ENCODE data around the gene CAMKMT. TPM values are rescaled to one million over a fixed set of nuclear protein-coding genes. Genes with fewer than 3 reads are reported as not detected.

Gene CAMKMT
- total and polyA plus RNA-seq, 8 donors, result 1.4 to 27.4 (median 6.2) TPM

- intact Hi-C loops (cut with DNase I; ENCODE audit: low total_unique reads), result no loop called here
- WGBS, 5 donors, result 78 to 95% (median 83%) methylated on average over 3 of the region's 3 CpGs
- H3K27ac ChIP-seq, result no peak overlapping the region
- H3K9me3 ChIP-seq, result no peaks in the 10 kb centered on the region
- H3K4me3 ChIP-seq, result no peak overlapping the region
- H3K27me3 ChIP-seq, result no peaks in the 10 kb centered on the region
- no peaks in the 10 kb centered on the region for H3K36me3 ChIP-seq
- no peaks in the 10 kb centered on the region for H3K4me1 ChIP-seq
- peak in 1 of 2 donors; percentile 31 for DNase-seq
- TF ChIP-seq POLR2AphosphoS5 (IDR thresholded peaks at IDR 0.05) (no peak), POLR2A (IDR thresholded peaks at IDR 0.05) (no peak), EP300 (IDR thresholded peaks at IDR 0.05) (no peak), CTCF (IDR thresholded peaks at IDR 0.05) (no peak)
These were observed 353.9 kb downstream of the CAMKMT start for GRCh38 chr2:44715671-44716081.

GRCh38 chr2:44716131-44716530, 354.4 kb downstream of the CAMKMT start:
- intact Hi-C loops (cut with DNase I; ENCODE audit: low total_unique reads), result no loop called here
- Histone ChIP-seq H3K4me3 (no peak overlapping the region), H3K9me3 (no peaks in the 10 kb centered on the region), H3K27ac (no peak overlapping the region), H3K36me3 (no peaks in the 10 kb centered on the region), H3K27me3 (no peaks in the 10 kb centered on the region), H3K4me1 (no peaks in the 10 kb centered on the region)
- no peak for DNase-seq
- TF ChIP-seq CTCF (IDR thresholded peaks at IDR 0.05) (no peak), EP300 (IDR thresholded peaks at IDR 0.05) (no peak), POLR2A (IDR thresholded peaks at IDR 0.05) (no peak), POLR2AphosphoS5 (IDR thresholded peaks at IDR 0.05) (no peak)
- 87 to 93% (median 91%) methylated on average over 3 of the region's 3 CpGs for WGBS, 5 donors

- Histone ChIP-seq H3K36me3 (no peaks in the 10 kb centered on the region), H3K9me3 (no peaks in the 10 kb centered on the region), H3K27ac (no peak overlapping the region), H3K4me1 (no peaks in the 10 kb centered on the region), H3K4me3 (no peak overlapping the region), H3K27me3 (no peaks in the 10 kb centered on the region)
- WGBS, 5 donors, result 93 to 98% (median 96%) methylated on average over 3 of the region's 3 CpGs
- DNase-seq, result no peak
- intact Hi-C loops (cut with DNase I; ENCODE audit: low total_unique reads), result no loop called here
- TF ChIP-seq POLR2A (IDR thresholded peaks at IDR 0.05) (no peak), POLR2AphosphoS5 (IDR thresholded peaks at IDR 0.05) (no peak), EP300 (IDR thresholded peaks at IDR 0.05) (no peak), CTCF (IDR thresholded peaks at IDR 0.05) (no peak)
These were observed 356.7 kb downstream of the CAMKMT start for GRCh38 chr2:44718431-44718830.

GRCh38 chr2:44719562-44719961, 357.8 kb downstream of the CAMKMT start:
- WGBS, 5 donors, result 93 to 98% (median 98%) methylated on average over 2 of the region's 2 CpGs
- Histone ChIP-seq H3K36me3 (no peaks in the 10 kb centered on the region), H3K9me3 (no peaks in the 10 kb centered on the region), H3K27me3 (no peaks in the 10 kb centered on the region), H3K4me3 (no peak overlapping the region), H3K4me1 (no peaks in the 10 kb centered on the region), H3K27ac (no peak overlapping the region)
- DNase-seq, result no peak
- intact Hi-C loops (cut with DNase I; ENCODE audit: low total_unique reads), result no loop called here
- TF ChIP-seq CTCF (IDR thresholded peaks at IDR 0.05) (no peak), EP300 (IDR thresholded peaks at IDR 0.05) (no peak), POLR2AphosphoS5 (IDR thresholded peaks at IDR 0.05) (no peak), POLR2A (IDR thresholded peaks at IDR 0.05) (no peak)
